Uterus (tissue), 4 donors: ENCODE results near the gene OR52A5. TPM values are rescaled to one million over a fixed set of nuclear protein-coding genes. Genes with fewer than 3 reads are reported as not detected.

Source experiments
- DNase-seq, 2 donors: peaks; one replicate each; pipeline ENCODE4 v3.0.0-alpha.2; 2019 to 2020
- H3K27ac ChIP-seq, 2 donors: fragments of 200-600 bp; sonication (generic); 1 replicate in 1 of 2; 2 replicates in 1 of 2; pipeline ENCODE4 v1.5.1; 2016 to 2018
- H3K27me3 ChIP-seq, 2 donors: fragments of 200-600 bp; sonication (generic); one replicate each; pipeline ENCODE4 v1.5.1; 2018 to 2019; ENCODE audit warnings: control low read depth in 1 of 2
- H3K36me3 ChIP-seq, 2 donors: fragments of 200-600 bp; sonication (generic); one replicate each; pipeline ENCODE4 v1.5.1; 2019; ENCODE audit warnings: control low read depth in 1 of 2
- H3K4me1 ChIP-seq, 2 donors: fragments of 200-600 bp; sonication (generic); one replicate each; pipeline ENCODE4 v1.5.1; 2018 to 2019; ENCODE audit warnings: control low read depth in 1 of 2
- H3K4me3 ChIP-seq, 2 donors: fragments of 200-600 bp; sonication (generic); 1 replicate in 1 of 2; 2 replicates in 1 of 2; pipeline ENCODE4 v1.5.1; 2018 to 2019; ENCODE audit warnings: mild to moderate bottlenecking in 1 of 2
- H3K9me3 ChIP-seq, 2 donors: fragments of 200-600 bp; sonication (generic); one replicate each; pipeline ENCODE4 v1.5.1; 2019; ENCODE audit warnings: control low read depth in 1 of 2
- CTCF ChIP-seq, 4 experiments: fragments of 200-600 bp in 2 of 4; fragments of 450-650 bp in 2 of 4; sonication (generic) in 2 of 4; IDR thresholded peaks; one replicate each; pipeline ENCODE4 v1.5.1; 2016 to 2019; ENCODE audit warnings: antibody characterized with exemption in 4 of 4, mild to moderate bottlenecking in 2 of 4, moderate library complexity in 1 of 4
- POLR2A ChIP-seq, 2 donors: fragments of 450-650 bp; IDR thresholded peaks; one replicate each; pipeline ENCODE4 v1.6.1; 2016; ENCODE audit warnings: antibody characterized with exemption in 2 of 2, mild to moderate bottlenecking in 1 of 2, moderate library complexity in 1 of 2
- intact Hi-C: fragments of 100-400 bp; cut with DNase I; formaldehyde crosslinking; loops from one replicate; pipeline ENCODE4 v1.15.1; 2023; ENCODE audit warnings: low total_unique reads
- total RNA-seq, 4 donors: library from RNA; depleted of rRNA in 3 of 4; stranded (reverse); fragments of >200 nt in 3 of 4; gene quantifications; one replicate each; pipeline versions ENCODE4 v1.1.0 to v1.2.4, GENCODE V29; 2014 to 2023
- donor health status: DM: yes; HTN: yes; CAD: no.

Gene OR52A5
- total RNA-seq, 4 donors from 2014 or later, result not detected

- peak; percentile 19 to 36 for DNase-seq
- Histone ChIP-seq H3K36me3 (no peaks in the 10 kb centered on the region), H3K9me3 (no peaks in the 10 kb centered on the region), H3K27ac (no peak overlapping the region), H3K4me1 (no peaks in the 10 kb centered on the region), H3K4me3 (no peak overlapping the region), H3K27me3 (no peaks in the 10 kb centered on the region)
- intact Hi-C loops, result no loop called here
- TF ChIP-seq POLR2A (IDR thresholded peaks at IDR 0.05), result no peak
- TF ChIP-seq CTCF (IDR thresholded peaks at IDR 0.05), result peak; percentile 36 to 60 (median 48)
Observed at GRCh38 chr11:5123802-5124521, 14.2 kb downstream of the OR52A5 start.

- H3K36me3 ChIP-seq, result no peaks in the 10 kb centered on the region
- no peak for DNase-seq
- TF ChIP-seq CTCF (IDR thresholded peaks at IDR 0.05) (no peak), POLR2A (IDR thresholded peaks at IDR 0.05) (no peak)
- intact Hi-C loops, result no loop called here
- no peaks in the 10 kb centered on the region for H3K4me1 ChIP-seq
- H3K4me3 ChIP-seq, result no peak overlapping the region
- no peaks in the 10 kb centered on the region for H3K27me3 ChIP-seq
- no peaks in the 10 kb centered on the region for H3K9me3 ChIP-seq
- no peak overlapping the region for H3K27ac ChIP-seq
Observed at GRCh38 chr11:5118893-5119292, 19.3 kb downstream of the OR52A5 start.

- Histone ChIP-seq H3K9me3 (no peaks in the 10 kb centered on the region), H3K4me1 (no peaks in the 10 kb centered on the region), H3K27ac (no peak overlapping the region), H3K27me3 (no peaks in the 10 kb centered on the region), H3K36me3 (no peaks in the 10 kb centered on the region), H3K4me3 (no peak overlapping the region)
- DNase-seq, result no peak
- TF ChIP-seq POLR2A (IDR thresholded peaks at IDR 0.05), result no peak
- no peak for TF ChIP-seq CTCF (IDR thresholded peaks at IDR 0.05)
- intact Hi-C loops, result no loop called here
Observed at GRCh38 chr11:5117588-5117987, 20.6 kb downstream of the OR52A5 start.

- Histone ChIP-seq H3K27ac (no peak overlapping the region), H3K4me1 (no peaks in the 10 kb centered on the region), H3K36me3 (no peaks in the 10 kb centered on the region), H3K4me3 (no peak overlapping the region), H3K27me3 (no peaks in the 10 kb centered on the region), H3K9me3 (no peaks in the 10 kb centered on the region)
- DNase-seq, result no peak
- TF ChIP-seq POLR2A (IDR thresholded peaks at IDR 0.05) (no peak), CTCF (IDR thresholded peaks at IDR 0.05) (no peak)
- intact Hi-C loops, result no loop called here
Observed at GRCh38 chr11:5115339-5115738, 22.8 kb downstream of the OR52A5 start.

GRCh38 chr11:5107285-5107684 is 30.9 kb downstream of the OR52A5 start:
- no peak overlapping the region for H3K27ac ChIP-seq
- H3K4me1 ChIP-seq, result no peaks in the 10 kb centered on the region
- no peaks in the 10 kb centered on the region for H3K27me3 ChIP-seq
- no peak for TF ChIP-seq POLR2A (IDR thresholded peaks at IDR 0.05)
- no peak for TF ChIP-seq CTCF (IDR thresholded peaks at IDR 0.05)
- H3K36me3 ChIP-seq, result no peaks in the 10 kb centered on the region
- DNase-seq, result no peak
- no peaks in the 10 kb centered on the region for H3K9me3 ChIP-seq
- H3K4me3 ChIP-seq, result no peak overlapping the region
- intact Hi-C loops, result no loop called here
